ENCODE results near the gene PCNP.
A peak's percentile ranks its signal among the peaks of the same experiment; 100 is the strongest.
"Not testable (repeated sequence)": the region's sequence is repeated elsewhere in the genome, so short reads cannot be mapped to it uniquely, and the experiment has no call there.

PCNP gene

GRCh38 chr3:101561630-101562328, 12.2 kb upstream of the PCNP start, which contains the start of gene TRMT10C:
Gene TRMT10C (plus strand): TSS chr3:101561868. CDS start chr3:101564782, 2,914 bp downstream.
- H3K4me3 ChIP-seq (ENCODE audit: low read depth, low read length) = peak within 1 kb of the TSS; percentile 97

GRCh38 chr3:101567528-101568317, 6.3 kb upstream of the PCNP start:
- H3K4me3 ChIP-seq (ENCODE audit: low read depth, low read length) = no peak overlapping the region

GRCh38 chr3:101571028-101571895, 2.7 kb upstream of the PCNP start:
- H3K4me3 ChIP-seq (ENCODE audit: low read depth, low read length) = no peak overlapping the region

GRCh38 chr3:101574388-101575112, 570 bp downstream of the PCNP start:
- H3K4me3 ChIP-seq (ENCODE audit: low read depth, low read length) = peak overlapping the region; percentile 96

- no peak overlapping the region for H3K4me3 ChIP-seq (ENCODE audit: low read depth, low read length)
Observed at GRCh38 chr3:101577286-101577685, 3.3 kb downstream of the PCNP start.

- no peak overlapping the region for H3K4me3 ChIP-seq (ENCODE audit: low read depth, low read length)
Observed at GRCh38 chr3:101588616-101589015, 14.6 kb downstream of the PCNP start.

DNA sequence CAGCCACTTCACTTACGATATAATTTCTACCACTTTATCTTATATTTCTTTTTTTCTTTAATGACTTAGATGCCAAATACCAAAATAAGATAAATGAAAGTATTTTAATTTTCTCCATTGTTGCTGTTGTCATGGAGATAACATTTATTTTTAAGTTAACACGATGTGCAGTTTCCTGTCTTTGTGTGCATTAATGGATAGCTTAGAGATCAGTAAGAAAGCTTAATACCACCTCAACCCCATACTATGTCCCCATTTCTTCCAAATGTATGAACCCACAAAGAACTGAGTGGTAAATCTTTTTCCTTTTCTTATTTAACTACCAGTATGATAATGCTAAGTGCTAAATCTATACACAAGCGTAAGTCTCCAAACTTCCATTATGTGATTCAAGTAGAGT, 17.1 kb downstream of the PCNP start:
- no peak overlapping the region for H3K4me3 ChIP-seq (ENCODE audit: low read depth, low read length)

- H3K4me3 ChIP-seq (ENCODE audit: low read depth, low read length) = no peak overlapping the region
Observed at GRCh38 chr3:101602731-101603130, 28.8 kb downstream of the PCNP start.

DNA sequence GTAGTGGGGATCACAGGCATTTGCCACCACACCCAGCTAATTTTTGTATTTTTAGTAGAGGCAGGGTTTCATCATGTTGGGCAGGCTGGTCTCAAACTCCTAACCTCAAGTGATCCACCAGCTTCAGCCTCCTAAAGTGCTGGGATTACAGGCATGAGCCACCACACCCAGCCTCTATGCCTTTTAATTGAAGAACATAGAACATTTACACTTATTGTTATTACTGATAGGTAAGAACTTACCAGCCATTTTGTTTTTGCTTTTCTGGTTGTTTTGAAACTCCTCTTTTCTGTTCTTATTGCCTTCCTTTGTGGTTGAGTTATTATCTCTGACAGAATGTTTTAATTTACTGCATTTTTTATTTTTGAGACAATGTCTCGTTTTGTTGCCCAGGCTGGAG, 29.2 kb downstream of the PCNP start:
- H3K4me3 ChIP-seq (ENCODE audit: low read depth, low read length) = no peak overlapping the region

GRCh38 chr3:101605398-101605797, 31.4 kb downstream of the PCNP start:
- H3K4me3 ChIP-seq (ENCODE audit: low read depth, low read length) = not testable (repeated sequence)

- no peak overlapping the region for H3K4me3 ChIP-seq (ENCODE audit: low read depth, low read length)
Observed at GRCh38 chr3:101611023-101611422, 37.0 kb downstream of the PCNP start.

GRCh38 chr3:101613014-101613413, 39.0 kb downstream of the PCNP start:
- not testable (repeated sequence) for H3K4me3 ChIP-seq (ENCODE audit: low read depth, low read length)

- H3K4me3 ChIP-seq (ENCODE audit: low read depth, low read length) = no peak overlapping the region
Observed at GRCh38 chr3:101615525-101615924, 41.5 kb downstream of the PCNP start.

GRCh38 chr3:101617478-101617877, 43.5 kb downstream of the PCNP start:
- no peak overlapping the region for H3K4me3 ChIP-seq (ENCODE audit: low read depth, low read length)

DNA sequence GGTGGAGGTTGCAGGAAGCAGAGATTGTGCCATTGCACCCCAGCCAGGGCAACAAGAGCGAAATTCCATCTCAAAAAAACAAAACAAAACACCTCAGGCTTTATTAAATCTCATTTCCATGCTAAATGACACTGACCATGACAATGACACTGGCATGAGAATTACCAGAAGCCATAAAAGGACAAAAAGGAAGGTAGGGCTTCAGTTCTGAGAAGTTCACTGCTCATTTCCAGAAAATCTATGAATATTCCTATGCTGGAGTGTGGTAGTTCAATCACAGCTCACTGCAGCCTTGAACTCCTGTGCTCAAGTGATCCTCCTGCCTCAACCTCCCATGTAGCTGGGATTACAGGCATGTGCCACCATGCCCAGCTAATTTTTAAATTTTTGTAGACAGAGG, 44.7 kb downstream of the PCNP start:
- H3K4me3 ChIP-seq (ENCODE audit: low read depth, low read length) = no peak overlapping the region

- no peak overlapping the region for H3K4me3 ChIP-seq (ENCODE audit: low read depth, low read length)
Observed at GRCh38 chr3:101619734-101620133, 45.8 kb downstream of the PCNP start.

GRCh38 chr3:101623656-101624055, 49.7 kb downstream of the PCNP start:
- no peak overlapping the region for H3K4me3 ChIP-seq (ENCODE audit: low read depth, low read length)

- H3K4me3 ChIP-seq (ENCODE audit: low read depth, low read length) = no peak overlapping the region
Observed at GRCh38 chr3:101624857-101625256, 50.9 kb downstream of the PCNP start.

GRCh38 chr3:101625879-101626278, 51.9 kb downstream of the PCNP start:
- H3K4me3 ChIP-seq (ENCODE audit: low read depth, low read length) = no peak overlapping the region

DNA sequence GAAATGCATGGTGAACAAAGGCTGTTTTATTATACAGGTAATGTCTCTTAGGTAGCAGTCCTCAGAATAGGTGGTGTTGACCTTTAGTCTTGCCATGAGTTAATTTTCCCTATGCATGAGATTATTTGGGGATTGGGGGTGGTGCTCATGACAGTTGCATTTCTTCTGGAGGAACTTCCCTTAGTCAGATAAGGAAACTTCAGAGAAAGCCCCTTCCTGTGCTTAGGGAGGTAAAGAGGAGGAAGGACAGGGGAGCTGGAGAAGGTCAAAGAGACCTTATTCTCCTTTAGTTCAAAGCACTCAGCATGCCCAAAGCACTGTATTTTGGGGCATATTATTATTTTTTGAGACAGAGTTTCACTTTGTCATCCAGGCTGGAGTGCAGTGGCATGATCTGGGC, 55.2 kb downstream of the PCNP start:
- no peak overlapping the region for H3K4me3 ChIP-seq (ENCODE audit: low read depth, low read length)
